Heart left ventricle (tissue), 13 donors: ENCODE data around the gene RNFT2.

Experiments used
- POLR2A ChIP-seq, 2 donors: fragments of 450-650 bp; IDR thresholded peaks; one replicate each; pipeline ENCODE4 v1.6.1; 2017; ENCODE audit warnings: antibody characterized with exemption in 2 of 2, mild to moderate bottlenecking in 2 of 2, moderate library complexity in 2 of 2
- TF ChIP-seq, protein P1 (sequence below), 12 donors: fragments of 200-600 bp; sonication (generic) in 4 of 12; IDR thresholded peaks; one replicate each; pipeline versions ENCODE4 v1.5.0 to v1.8.0; 2018 to 2022; ENCODE audit warnings: antibody characterized with exemption in 12 of 12, mild to moderate bottlenecking in 5 of 12
- donor health status: ischemic (EF 13 %, LVEDD 7.1; RV severe dilation, severe dysfunction).
- donor health status: DM: no; HTN: yes; CAD: no.
- donor health status: DM: no; HTN: no; CAD: no.
- donor health status: ischemic (EF 25% LVEDD 6.9; RV normal size, moderate dysfunction).
- donor health status: ischemic (EF 25% LVEDD 5.7; RV mildly dilated, moderate dysfunction).
- donor health status: ischemic (EF 35%, LVEDD 5.7; RV mildly dilated, moderate dysfunction).
- donor health status: nonischemic (EF 11% LVEDD 7.7; RV severe dilation, severe dysfunction).
- donor health status: DM: yes; HTN: yes; CAD: no.
- donor health status: PGD.
- donor health status: ischemic (EF 29% LVEDD 5.4; RV normal size, mild dysfunction).
- donor health status: nonischemic (EF 23%, LVEDD 6.1; RV moderate dilation, normal function).

DNA sequence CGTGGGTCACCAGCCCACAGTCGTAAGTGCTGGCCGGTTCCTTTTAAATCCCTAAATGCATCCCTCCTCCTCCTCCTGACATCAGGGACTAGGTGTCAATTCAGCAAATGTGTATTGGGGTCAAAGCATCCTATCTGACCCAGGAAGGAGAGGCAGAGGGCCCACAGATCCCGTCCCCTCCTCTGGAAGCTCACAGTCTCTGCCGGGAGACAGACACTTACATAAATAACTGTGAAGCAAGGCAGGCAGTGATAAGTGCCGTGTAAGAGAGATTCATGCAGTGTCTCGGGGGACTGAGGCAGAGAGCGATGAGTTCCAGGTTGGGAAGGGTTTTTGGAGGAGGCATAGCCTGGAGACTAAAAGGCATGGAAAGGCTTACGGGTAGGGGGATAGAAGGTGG lies 99.0 kb downstream of the RNFT2 start:
- TF ChIP-seq, protein P1, sequence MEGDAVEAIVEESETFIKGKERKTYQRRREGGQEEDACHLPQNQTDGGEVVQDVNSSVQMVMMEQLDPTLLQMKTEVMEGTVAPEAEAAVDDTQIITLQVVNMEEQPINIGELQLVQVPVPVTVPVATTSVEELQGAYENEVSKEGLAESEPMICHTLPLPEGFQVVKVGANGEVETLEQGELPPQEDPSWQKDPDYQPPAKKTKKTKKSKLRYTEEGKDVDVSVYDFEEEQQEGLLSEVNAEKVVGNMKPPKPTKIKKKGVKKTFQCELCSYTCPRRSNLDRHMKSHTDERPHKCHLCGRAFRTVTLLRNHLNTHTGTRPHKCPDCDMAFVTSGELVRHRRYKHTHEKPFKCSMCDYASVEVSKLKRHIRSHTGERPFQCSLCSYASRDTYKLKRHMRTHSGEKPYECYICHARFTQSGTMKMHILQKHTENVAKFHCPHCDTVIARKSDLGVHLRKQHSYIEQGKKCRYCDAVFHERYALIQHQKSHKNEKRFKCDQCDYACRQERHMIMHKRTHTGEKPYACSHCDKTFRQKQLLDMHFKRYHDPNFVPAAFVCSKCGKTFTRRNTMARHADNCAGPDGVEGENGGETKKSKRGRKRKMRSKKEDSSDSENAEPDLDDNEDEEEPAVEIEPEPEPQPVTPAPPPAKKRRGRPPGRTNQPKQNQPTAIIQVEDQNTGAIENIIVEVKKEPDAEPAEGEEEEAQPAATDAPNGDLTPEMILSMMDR (IDR thresholded peaks at IDR 0.05), result no peak
- TF ChIP-seq POLR2A (IDR thresholded peaks at IDR 0.05), result no peak
